Retinal pigment epithelial cell (primary cell): Measurements from ENCODE around the gene OPHN1.
A peak's percentile ranks its signal among the peaks of the same experiment; 100 is the strongest.

Source experiments
- DNase-seq: peaks from one replicate; pipeline ENCODE4 v3.0.0-alpha.2; 2010; ENCODE audit warnings: low read depth
- H3K4me3 ChIP-seq: 2 replicates; pipeline ENCODE4 v1.5.1; 2011; ENCODE audit warnings: mild to moderate bottlenecking, low read length, control low read depth, moderate library complexity
- CTCF ChIP-seq: conservative IDR thresholded peaks from 2 replicates; pipeline ENCODE4 v1.5.1; 2011; ENCODE audit warnings: low read depth, low read length, control low read depth, inconsistent platforms

The OPHN1 gene

GRCh38 chrX:68249401-68249831 is 183.9 kb downstream of the OPHN1 start:
- no peak overlapping the region for H3K4me3 ChIP-seq
- no peak for TF ChIP-seq CTCF
- no peak for DNase-seq

DNA sequence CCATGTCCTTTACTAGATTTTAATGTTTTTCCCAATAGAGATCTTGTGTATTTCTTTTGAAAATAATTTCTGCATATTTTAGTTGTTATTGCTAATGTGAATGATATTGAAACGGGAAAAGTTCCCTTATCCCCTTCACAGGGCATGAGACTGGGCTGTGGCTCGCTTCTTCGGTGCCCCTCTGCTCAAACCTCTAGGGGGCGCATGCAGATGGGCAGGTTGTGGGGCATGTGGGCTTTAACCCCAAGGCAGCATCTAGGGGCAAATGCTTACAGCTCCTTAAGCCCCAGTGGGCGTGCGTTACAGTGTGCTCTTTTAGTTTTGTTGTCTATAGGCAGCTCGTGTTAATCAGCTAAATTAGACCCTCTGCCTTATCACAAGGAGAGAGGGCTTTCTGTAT is 194.7 kb downstream of the OPHN1 start:
- H3K4me3 ChIP-seq = no peak overlapping the region
- DNase-seq = no peak
- peak; percentile 62 for TF ChIP-seq CTCF

DNA sequence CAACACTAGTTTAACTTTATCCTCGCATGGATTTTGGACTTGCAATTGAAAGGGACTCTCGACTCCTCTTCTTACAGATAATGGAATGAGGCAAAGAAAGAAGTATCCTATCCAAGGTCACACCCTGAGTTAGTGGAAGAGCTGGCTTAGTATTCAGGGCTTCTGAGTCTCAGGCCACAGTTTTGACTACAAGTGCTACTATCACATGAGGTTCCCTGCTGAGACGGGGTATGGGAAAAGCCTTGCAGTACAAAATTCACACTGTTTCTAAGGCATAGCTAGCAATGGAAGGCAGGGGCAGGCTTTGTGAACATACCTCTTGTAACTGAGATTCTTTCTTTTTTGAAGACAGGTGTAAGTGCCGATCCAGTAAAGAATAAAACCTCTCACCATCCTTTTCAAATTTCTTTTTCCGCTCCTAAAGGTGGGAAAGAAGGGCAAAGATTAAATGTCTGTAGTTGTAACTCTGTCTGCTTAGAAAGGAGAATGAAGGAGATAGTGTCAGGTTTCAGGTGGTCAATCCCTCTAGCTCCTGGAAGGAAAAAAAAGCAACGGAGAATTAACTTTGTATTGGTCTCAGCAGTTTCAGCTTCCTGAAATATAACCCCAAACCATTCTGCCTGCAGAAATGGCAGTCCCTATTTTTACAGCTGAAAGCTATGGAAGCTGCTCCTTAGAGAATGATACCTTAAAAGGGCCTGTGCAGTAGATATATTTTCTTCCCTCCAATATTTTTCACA is 199.0 kb downstream of the OPHN1 start:
- no peak overlapping the region for H3K4me3 ChIP-seq
- TF ChIP-seq CTCF = no peak
- no peak for DNase-seq

- no peak overlapping the region for H3K4me3 ChIP-seq
- no peak for DNase-seq
- TF ChIP-seq CTCF = no peak
Observed at GRCh38 chrX:68232206-68232605, 201.1 kb downstream of the OPHN1 start.

- TF ChIP-seq CTCF = no peak
- no peak overlapping the region for H3K4me3 ChIP-seq
- no peak for DNase-seq
Observed at GRCh38 chrX:68209008-68209407, 224.3 kb downstream of the OPHN1 start.

DNA sequence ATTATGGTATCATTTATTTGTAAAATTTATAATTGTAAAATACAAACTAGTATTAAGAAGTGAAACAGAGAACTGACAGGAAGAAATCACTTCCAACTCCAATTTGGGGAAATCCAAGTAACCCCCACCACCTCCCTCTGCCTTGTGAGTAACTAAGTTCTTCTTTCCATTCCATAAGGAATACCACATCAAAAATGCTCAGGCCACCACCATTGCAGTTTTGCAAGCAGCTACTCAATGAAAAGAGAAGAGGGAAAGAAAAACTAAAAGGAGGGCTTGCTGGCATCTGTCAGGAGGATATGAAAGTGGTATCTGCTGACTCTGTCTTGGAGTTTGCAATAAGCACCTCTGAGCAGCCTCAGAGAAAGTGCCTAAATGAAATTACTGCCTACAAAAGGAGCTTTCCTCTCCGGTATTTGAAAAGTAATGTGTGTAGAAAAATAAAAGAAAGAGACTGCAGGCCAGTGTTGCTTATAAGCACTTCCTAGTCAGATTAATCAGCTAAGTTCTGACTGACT is 228.7 kb downstream of the OPHN1 start:
- TF ChIP-seq CTCF = no peak
- DNase-seq = no peak
- no peak overlapping the region for H3K4me3 ChIP-seq

- no peak for TF ChIP-seq CTCF
- no peak for DNase-seq
- H3K4me3 ChIP-seq = no peak overlapping the region
Observed at GRCh38 chrX:68203646-68204045, 229.6 kb downstream of the OPHN1 start.
